ENCODE data around the gene SBSN. TPM values are rescaled to one million over a fixed set of nuclear protein-coding genes. Genes with fewer than 3 reads are reported as not detected.

Gene SBSN
- total RNA-seq, 1 donor, result 4.7 TPM

DNA sequence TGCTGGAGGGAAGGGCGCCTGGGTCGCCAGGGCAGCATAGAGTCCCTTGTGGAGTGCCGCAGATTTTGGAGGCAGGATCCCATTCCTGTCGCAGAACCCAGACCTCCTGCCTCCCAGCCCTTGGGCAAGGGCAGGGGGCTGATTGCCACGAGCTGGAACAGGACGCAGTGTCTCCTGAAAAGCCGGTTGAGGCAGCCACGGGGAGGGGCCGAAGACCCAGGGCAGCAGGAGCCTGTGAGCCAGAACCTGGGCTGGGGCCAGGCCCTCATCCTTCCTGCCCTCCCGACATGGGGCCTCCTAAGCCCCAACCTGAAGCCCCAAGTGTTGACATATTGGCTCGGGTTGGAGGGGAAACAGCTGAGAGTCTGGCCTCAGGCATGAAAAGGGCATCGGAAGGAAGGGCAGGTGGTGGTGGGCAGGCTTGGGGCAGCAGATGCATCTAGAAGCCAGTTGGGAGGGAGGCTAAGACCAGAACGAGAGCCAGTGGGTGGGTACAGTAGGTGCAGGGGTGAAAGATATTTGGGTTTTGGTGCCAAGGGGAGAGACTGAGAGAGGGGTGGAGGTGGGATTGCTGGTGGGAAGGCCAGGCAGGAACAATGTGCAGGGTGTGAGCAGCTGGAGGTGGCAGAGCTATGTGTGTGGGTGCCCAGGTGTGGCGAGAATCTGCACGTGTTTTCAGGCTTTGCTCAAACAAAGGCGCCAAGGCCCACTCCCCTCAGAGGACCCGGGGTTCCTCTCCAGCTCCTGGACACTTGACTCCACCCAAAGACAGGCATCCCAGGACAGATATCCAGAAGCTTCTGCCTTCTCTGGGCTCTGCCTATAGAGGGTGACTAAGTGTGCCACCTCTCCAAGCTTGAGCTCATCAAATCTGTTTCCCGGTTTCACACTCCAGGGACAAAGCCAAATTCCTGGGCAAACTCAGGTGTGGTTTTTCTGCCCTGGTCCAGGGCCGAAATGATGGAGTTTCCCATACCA lies 1.4 kb upstream of the SBSN start:
- H3K4me2 ChIP-seq (ENCODE audit: insufficient read depth, low read length), result no peak overlapping the region
- H3K27me3 ChIP-seq (ENCODE audit: insufficient read depth, low read length), result peaks cover 10% of the 10 kb centered on the region
- H2AFZ ChIP-seq (ENCODE audit: low read length), result no peak overlapping the region
- TF ChIP-seq, protein P1, sequence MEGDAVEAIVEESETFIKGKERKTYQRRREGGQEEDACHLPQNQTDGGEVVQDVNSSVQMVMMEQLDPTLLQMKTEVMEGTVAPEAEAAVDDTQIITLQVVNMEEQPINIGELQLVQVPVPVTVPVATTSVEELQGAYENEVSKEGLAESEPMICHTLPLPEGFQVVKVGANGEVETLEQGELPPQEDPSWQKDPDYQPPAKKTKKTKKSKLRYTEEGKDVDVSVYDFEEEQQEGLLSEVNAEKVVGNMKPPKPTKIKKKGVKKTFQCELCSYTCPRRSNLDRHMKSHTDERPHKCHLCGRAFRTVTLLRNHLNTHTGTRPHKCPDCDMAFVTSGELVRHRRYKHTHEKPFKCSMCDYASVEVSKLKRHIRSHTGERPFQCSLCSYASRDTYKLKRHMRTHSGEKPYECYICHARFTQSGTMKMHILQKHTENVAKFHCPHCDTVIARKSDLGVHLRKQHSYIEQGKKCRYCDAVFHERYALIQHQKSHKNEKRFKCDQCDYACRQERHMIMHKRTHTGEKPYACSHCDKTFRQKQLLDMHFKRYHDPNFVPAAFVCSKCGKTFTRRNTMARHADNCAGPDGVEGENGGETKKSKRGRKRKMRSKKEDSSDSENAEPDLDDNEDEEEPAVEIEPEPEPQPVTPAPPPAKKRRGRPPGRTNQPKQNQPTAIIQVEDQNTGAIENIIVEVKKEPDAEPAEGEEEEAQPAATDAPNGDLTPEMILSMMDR (IDR thresholded peaks at IDR 0.05; ENCODE audit: extremely low read depth, low read depth, low read length), result no peak
- no peaks in the 10 kb centered on the region for H3K9me3 ChIP-seq (ENCODE audit: low read depth, low read length)
- DNase-seq (ENCODE audit: insufficient read length, low spot score, missing footprints), result peak; percentile 73
- no peaks in the 10 kb centered on the region for H3K36me3 ChIP-seq (ENCODE audit: insufficient read depth, low read length)
- no peak overlapping the region for H3K4me3 ChIP-seq (ENCODE audit: insufficient read depth, low read length)
- no peaks in the 10 kb centered on the region for H4K20me1 ChIP-seq (ENCODE audit: insufficient read depth, low read length)
- H3K4me1 ChIP-seq (ENCODE audit: insufficient read depth, low read length), result peaks cover 13% of the 10 kb centered on the region
- H3K79me2 ChIP-seq (ENCODE audit: insufficient read depth, low read length), result no peaks in the 10 kb centered on the region
- H3K27ac ChIP-seq (ENCODE audit: low read depth, low read length), result no peak overlapping the region

DNA sequence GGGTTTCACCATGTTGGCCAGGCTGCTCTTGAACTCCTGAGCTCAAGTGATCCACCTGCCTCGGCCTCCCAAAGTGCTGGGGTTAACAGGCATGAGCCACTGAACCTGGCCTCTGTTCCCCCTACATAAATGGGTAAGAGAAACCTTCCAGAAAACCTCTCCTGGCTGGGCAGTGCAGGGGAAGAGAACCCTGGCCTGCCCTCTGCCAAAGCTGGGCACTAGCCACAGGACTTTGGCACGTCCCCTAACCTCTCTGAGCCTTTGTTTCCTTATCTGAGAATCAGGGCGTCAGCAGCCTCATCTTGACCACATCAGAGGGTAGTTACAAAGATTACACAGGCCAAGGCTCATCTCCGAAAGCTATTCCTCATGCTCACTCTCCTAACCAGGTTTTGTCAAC lies 2.2 kb downstream of the SBSN start:
- no peak overlapping the region for H3K4me2 ChIP-seq (ENCODE audit: insufficient read depth, low read length)
- H3K4me1 ChIP-seq (ENCODE audit: insufficient read depth, low read length), result peaks cover 9% of the 10 kb centered on the region
- H3K36me3 ChIP-seq (ENCODE audit: insufficient read depth, low read length), result no peaks in the 10 kb centered on the region
- H3K79me2 ChIP-seq (ENCODE audit: insufficient read depth, low read length), result no peaks in the 10 kb centered on the region
- H3K27me3 ChIP-seq (ENCODE audit: insufficient read depth, low read length), result no peaks in the 10 kb centered on the region
- no peak overlapping the region for H2AFZ ChIP-seq (ENCODE audit: low read length)
- H3K4me3 ChIP-seq (ENCODE audit: insufficient read depth, low read length), result no peak overlapping the region
- no peaks in the 10 kb centered on the region for H3K9me3 ChIP-seq (ENCODE audit: low read depth, low read length)
- TF ChIP-seq, protein P1 (IDR thresholded peaks at IDR 0.05; ENCODE audit: extremely low read depth, low read depth, low read length), result no peak
- H3K27ac ChIP-seq (ENCODE audit: low read depth, low read length), result no peak overlapping the region
- DNase-seq (ENCODE audit: insufficient read length, low spot score, missing footprints), result peak; percentile 82
- no peaks in the 10 kb centered on the region for H4K20me1 ChIP-seq (ENCODE audit: insufficient read depth, low read length)

DNA sequence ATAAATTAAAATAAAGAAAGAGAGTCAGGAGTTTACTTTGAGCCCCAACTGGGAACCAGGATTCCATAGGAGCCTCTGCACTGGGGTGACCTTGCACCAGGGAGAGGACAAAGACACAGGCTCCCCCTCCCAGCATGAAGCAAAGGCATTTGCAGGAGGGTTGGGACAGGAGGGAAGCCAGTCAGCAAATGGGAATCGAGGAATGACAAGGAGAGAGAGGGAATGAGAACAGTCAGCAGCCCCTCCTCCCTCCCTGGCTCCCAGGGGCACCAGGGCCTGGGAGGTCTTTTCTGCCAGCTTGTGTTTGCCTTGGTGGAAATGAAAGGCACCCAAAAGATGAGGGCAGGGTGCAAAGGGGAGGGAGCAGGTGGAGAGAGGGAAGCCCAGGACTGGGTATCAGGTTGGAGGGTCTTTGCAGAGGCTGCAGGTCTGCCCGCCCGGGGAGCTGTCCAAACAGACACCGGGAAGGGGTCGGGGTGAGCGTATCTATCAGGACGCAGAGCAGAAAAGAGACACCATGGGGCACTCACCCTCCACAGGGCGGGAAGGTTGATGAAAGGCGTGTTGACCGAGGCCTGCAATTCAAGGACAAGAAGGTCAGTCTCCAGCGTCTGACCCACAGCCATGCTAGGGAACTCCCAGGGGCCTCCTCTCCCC lies 3.8 kb downstream of the SBSN start:
- H3K36me3 ChIP-seq (ENCODE audit: insufficient read depth, low read length), result no peaks in the 10 kb centered on the region
- no peaks in the 10 kb centered on the region for H4K20me1 ChIP-seq (ENCODE audit: insufficient read depth, low read length)
- no peak overlapping the region for H2AFZ ChIP-seq (ENCODE audit: low read length)
- H3K9me3 ChIP-seq (ENCODE audit: low read depth, low read length), result no peaks in the 10 kb centered on the region
- H3K4me1 ChIP-seq (ENCODE audit: insufficient read depth, low read length), result peaks cover 12% of the 10 kb centered on the region
- H3K79me2 ChIP-seq (ENCODE audit: insufficient read depth, low read length), result no peaks in the 10 kb centered on the region
- TF ChIP-seq, protein P1 (IDR thresholded peaks at IDR 0.05; ENCODE audit: extremely low read depth, low read depth, low read length), result no peak
- no peak overlapping the region for H3K4me2 ChIP-seq (ENCODE audit: insufficient read depth, low read length)
- DNase-seq (ENCODE audit: insufficient read length, low spot score, missing footprints), result peak; percentile 45
- no peak overlapping the region for H3K4me3 ChIP-seq (ENCODE audit: insufficient read depth, low read length)
- H3K27ac ChIP-seq (ENCODE audit: low read depth, low read length), result no peak overlapping the region
- no peaks in the 10 kb centered on the region for H3K27me3 ChIP-seq (ENCODE audit: insufficient read depth, low read length)

Data from osteoblast (primary cell).